HepG2 (cell line): ENCODE data around the gene HIF3A. TPM values are rescaled to one million over a fixed set of nuclear protein-coding genes. Genes with fewer than 3 reads are reported as not detected.

Source experiments
- CCDC6 ChIP-seq: sonication (generic); formaldehyde crosslinking; IDR thresholded peaks from 2 replicates; pipeline ENCODE4 v1.8.1; 2022; ENCODE audit warnings: mild to moderate bottlenecking, missing genetic modification reagents, moderate library complexity
- GABPB1 ChIP-seq: IDR thresholded peaks from 2 replicates; pipeline ENCODE4 v1.6.1; 2016; ENCODE audit warnings: mild to moderate bottlenecking, missing genetic modification reagents, moderate library complexity, missing compliant biosample characterization
- HCFC1 ChIP-seq: fragments of 150-350 bp; IDR thresholded peaks from 2 replicates; pipeline ENCODE4 v1.6.1; 2014; ENCODE audit warnings: low read depth, low read length
- HMGXB3 ChIP-seq: sonication (generic); formaldehyde crosslinking; IDR thresholded peaks from 2 replicates; pipeline ENCODE4 v1.4.0; 2020; ENCODE audit warnings: missing genetic modification reagents, borderline replicate concordance
- PRPF4 ChIP-seq: fragments of 200-400 bp; formaldehyde crosslinking; IDR thresholded peaks from 2 replicates; pipeline ENCODE4 v1.6.1; 2016; ENCODE audit warnings: low read length, low read depth; ENCODE audit not compliant: poor library complexity, severe bottlenecking
- RAD21 ChIP-seq: fragments of 450-650 bp; formaldehyde crosslinking; IDR thresholded peaks from 2 replicates; pipeline ENCODE4 v1.5.0; 2020; ENCODE audit warnings: mild to moderate bottlenecking
- RFX3 ChIP-seq: IDR thresholded peaks from 2 replicates; pipeline ENCODE4 v1.6.1; 2016; ENCODE audit warnings: missing biosample characterization, missing genetic modification reagents
- SPEN ChIP-seq: sonication (generic); formaldehyde crosslinking; IDR thresholded peaks from 2 replicates; pipeline ENCODE4 v1.5.1; 2020; ENCODE audit warnings: low read depth, mild to moderate bottlenecking, missing genetic modification reagents
- SSRP1 ChIP-seq: IDR thresholded peaks from 2 replicates; pipeline ENCODE4 v1.6.1; 2016; ENCODE audit warnings: control low read depth
- THAP9 ChIP-seq: sonication (generic); formaldehyde crosslinking; IDR thresholded peaks from 2 replicates; pipeline ENCODE4; 2020; ENCODE audit warnings: missing genetic modification reagents, mild to moderate bottlenecking, borderline replicate concordance
- THYN1 ChIP-seq: sonication (generic); formaldehyde crosslinking; IDR thresholded peaks from 2 replicates; pipeline ENCODE4 v1.8.1; 2023; ENCODE audit warnings: low read depth, mild to moderate bottlenecking, moderate library complexity, missing genetic modification reagents, borderline replicate concordance
- YY1 ChIP-seq: IDR thresholded peaks from 2 replicates; pipeline ENCODE4 v1.6.1; 2011; ENCODE audit warnings: low read length, low read depth, moderate library complexity, mild to moderate bottlenecking; ENCODE audit not compliant: insufficient read depth, insufficient replicate concordance
- ZFP36L1 ChIP-seq: sonication (generic); formaldehyde crosslinking; IDR thresholded peaks from 2 replicates; pipeline ENCODE4 v1.8.0; 2022; ENCODE audit warnings: mild to moderate bottlenecking, missing genetic modification reagents, moderate library complexity
- ZFP90 ChIP-seq: sonication (generic); formaldehyde crosslinking; IDR thresholded peaks from 2 replicates; pipeline ENCODE4 v1.8.0; 2022; ENCODE audit warnings: missing genetic modification reagents, mild to moderate bottlenecking, inconsistent platforms, borderline replicate concordance
- ZNF275 ChIP-seq: sonication (generic); formaldehyde crosslinking; IDR thresholded peaks from 2 replicates; pipeline ENCODE4 v1.8.0; 2022; ENCODE audit warnings: missing genetic modification reagents, mild to moderate bottlenecking, inconsistent platforms, borderline replicate concordance
- ZNF709 ChIP-seq: sonication (generic); formaldehyde crosslinking; IDR thresholded peaks from 2 replicates; pipeline ENCODE4 v1.5.0; 2020; ENCODE audit warnings: mild to moderate bottlenecking, missing genetic modification reagents
- ZNF766 ChIP-seq: sonication (generic); formaldehyde crosslinking; IDR thresholded peaks from 2 replicates; pipeline ENCODE4 v1.5.0; 2020; ENCODE audit warnings: missing genetic modification reagents, borderline replicate concordance
- ZNF782 ChIP-seq: sonication (generic); formaldehyde crosslinking; IDR thresholded peaks from 2 replicates; pipeline ENCODE4 v1.4.0; 2020; ENCODE audit warnings: missing genetic modification reagents, mild to moderate bottlenecking, borderline replicate concordance
- ZSCAN9 ChIP-seq: IDR thresholded peaks from 2 replicates; pipeline ENCODE4 v1.6.1; 2016; ENCODE audit warnings: borderline replicate concordance
- polyA plus RNA-seq, 8 experiments: library from polyadenylated mRNA; depleted of rRNA in 3 of 8; stranded (reverse) in 7 of 8; unstranded in 1 of 8; fragments of >200 nt; fragmentation: Illumina TruSeq in 4 of 8; extraction: Trizol in 4 of 8; gene quantifications; 2 replicates each; pipeline versions ENCODE4 v1.2.1 to v1.2.3, GENCODE V29; 2011 to 2016; ENCODE audit warnings: low read depth in 4 of 8, missing spikeins in 1 of 8, mixed read lengths in 1 of 8; ENCODE audit not compliant: insufficient read depth in 1 of 8
- total RNA-seq, 5 experiments: library from RNA; depleted of rRNA; stranded (reverse); fragments of >200 nt; fragmentation: Illumina TruSeq; extraction: Trizol; gene quantifications; 2 replicates each; pipeline ENCODE4 v1.2.3, GENCODE V29; 2016; ENCODE audit warnings: low read depth in 1 of 5

HIF3A gene
- total and polyA plus RNA-seq, 2 of the 13 experiments (the other 11 are each of a cell fraction or from before 2014, with no cell fraction given): 0.09 to 0.22 TPM

GRCh38 chr19:46346821-46347571 is 50.2 kb downstream of the HIF3A start, which contains the start of gene PPP5C (continued):
- TF ChIP-seq GABPB1 (CRISPR knock-in tag) (peak; percentile 78), ZFP90 (CRISPR knock-in tag) (peak; percentile 83; the same call in 1 of the 2 replicates), ZNF275 (CRISPR knock-in tag) (0 out of 2 replicates have a peak, but pooled peaks have one; percentile 33), HCFC1 (peak; percentile 7; the same call in 1 of the 2 replicates), ZFP36L1 (CRISPR knock-in tag) (peak; percentile 87), ZNF782 (CRISPR knock-in tag) (no peak), THYN1 (no peak), CCDC6 (CRISPR knock-in tag) (no peak), RAD21 (CRISPR knock-in tag) (peak; percentile 63; the same call in 1 of the 2 replicates), PRPF4 (no peak), THAP9 (CRISPR knock-in tag) (peak; percentile 69; the same call in 1 of the 2 replicates), HMGXB3 (CRISPR knock-in tag) (0 out of 2 replicates have a peak, but pooled peaks have one; percentile 49), SSRP1 (CRISPR knock-in tag) (no peak), YY1 (peak; percentile 91), ZNF766 (CRISPR knock-in tag) (peak; percentile 34; the same call in 1 of the 2 replicates), ZNF709 (CRISPR knock-in tag) (peak; percentile 66), RFX3 (CRISPR knock-in tag) (peak; percentile 86), SPEN (peak; percentile 45; the same call in 1 of the 2 replicates), ZSCAN9 (CRISPR knock-in tag) (no peak)
